NCI-H1105 (cell line): Measurements from ENCODE around the gene SLC12A4.

Experiments
- DNase-seq: peaks from one replicate; lab custom pipeline; 2025; lab: John Stamatoyannopoulos, UW

The SLC12A4 gene

DNA sequence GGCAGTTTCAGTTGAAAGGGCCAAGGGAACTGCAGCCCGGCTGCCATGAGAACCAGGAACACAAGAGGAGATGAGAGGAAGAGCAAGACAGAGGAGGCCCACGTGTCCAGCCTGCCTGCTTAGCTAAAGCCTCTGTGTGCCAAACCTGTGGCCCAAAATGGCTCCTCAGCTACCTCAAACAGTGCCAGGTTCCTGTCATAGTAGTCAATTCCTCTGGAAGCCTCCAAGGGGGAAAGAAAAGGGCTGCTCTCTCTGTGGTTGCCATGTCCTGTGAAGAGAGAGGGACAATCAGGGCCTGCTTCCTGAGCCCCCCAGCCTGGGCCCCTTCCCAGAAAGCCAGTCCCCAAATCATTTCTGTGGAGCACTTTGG is 5.2 kb downstream of the SLC12A4 start:
- DNase-seq, result no peak

DNA sequence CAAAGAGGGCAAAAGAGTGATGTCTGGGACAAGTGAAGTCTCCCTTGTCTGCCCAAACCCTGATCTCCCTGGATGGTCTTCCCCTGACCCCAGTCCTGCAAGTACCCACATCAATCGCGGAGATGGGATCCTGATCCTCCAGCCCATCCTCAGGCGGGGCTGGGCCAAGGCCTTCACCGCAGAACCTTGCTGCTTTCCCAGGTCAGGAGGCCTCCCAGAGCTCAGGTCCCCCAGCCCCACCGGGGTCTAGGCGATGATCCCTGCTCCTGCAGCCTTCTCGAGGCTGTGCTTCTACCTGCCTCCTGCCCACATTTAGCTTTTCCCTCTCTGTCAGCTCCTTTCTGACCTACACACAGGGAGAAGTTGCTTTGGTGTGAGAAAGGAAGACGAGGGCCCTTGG is 6.3 kb downstream of the SLC12A4 start:
- DNase-seq, result no peak

DNA sequence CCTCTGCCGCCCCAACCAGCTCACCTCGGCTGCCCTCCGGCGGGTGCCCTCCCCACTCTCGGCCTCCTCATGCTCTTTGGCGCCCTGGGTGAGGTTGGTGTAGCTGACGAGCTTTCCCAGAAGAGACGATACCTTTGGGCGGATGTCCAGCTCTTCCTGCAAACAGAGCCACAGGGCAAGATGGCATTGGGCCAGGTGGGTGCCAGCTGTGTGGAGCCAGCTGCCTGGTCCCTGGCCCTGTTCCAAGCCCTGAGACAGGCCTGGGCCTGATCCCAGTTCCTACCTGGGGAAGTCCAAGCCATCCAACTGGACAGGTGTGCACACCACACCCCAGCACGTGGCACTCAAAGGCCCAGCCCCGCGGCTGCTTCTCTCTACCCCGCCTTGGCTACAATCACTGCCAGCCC is 6.9 kb downstream of the SLC12A4 start:
- DNase-seq, result peak; percentile 93

DNA sequence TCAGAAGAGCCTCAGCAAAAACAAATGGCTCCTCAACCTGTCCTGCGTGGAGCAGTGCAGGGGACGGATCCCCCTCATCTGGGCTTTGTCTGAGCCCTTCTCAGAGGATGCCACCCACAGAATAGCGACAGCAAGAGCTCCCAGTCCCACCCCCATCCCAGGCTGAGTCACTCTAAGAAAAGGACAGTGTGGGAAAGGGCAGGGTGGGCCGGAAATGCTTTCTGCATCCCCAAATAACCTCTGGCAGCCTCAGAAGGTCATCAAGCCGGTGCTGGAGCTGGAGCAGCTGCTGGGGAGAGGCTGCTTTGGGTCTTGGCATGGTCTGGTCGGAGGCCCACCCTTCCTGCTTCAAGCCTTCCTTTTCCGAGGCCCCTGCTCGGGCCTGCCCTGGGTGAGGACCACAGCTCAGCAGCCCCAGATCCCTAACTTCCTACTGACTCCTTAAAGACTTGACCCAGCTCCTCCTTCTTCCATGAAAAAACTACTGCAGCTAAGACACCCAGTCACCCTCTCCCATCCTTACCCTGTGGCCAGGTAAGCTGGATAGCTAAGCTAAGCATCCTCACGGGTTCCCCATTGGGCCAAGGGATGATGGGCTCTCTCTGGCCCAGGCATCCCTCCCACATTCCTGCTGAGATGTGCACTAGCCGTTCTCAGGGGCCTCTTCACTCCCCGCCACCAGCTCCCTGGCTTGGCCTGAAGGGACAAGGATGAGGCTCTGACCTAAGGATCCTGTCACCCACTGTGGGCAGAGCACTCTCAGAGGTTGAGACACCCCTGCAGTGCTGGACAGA is 8.7 kb downstream of the SLC12A4 start:
- no peak for DNase-seq

DNA sequence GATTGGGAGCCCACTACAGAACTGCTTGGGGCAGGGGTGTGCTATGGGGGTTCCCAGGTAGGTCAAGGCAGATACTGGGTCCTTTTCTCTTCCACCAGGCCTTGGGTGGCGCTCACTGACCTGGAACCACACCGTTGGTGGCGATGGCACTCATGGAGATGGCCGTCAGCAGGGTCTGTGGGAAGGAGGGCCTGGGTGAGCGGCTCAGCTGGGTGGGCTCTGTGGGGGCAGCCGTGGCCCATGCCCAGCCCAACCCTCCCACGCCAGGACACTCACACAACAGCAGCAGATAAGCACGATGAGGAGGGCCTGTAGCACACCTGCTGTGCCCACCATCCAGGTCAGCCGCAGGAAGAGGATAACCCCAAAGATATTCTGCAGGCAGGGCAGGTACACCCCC is 10.8 kb downstream of the SLC12A4 start:
- no peak for DNase-seq

DNA sequence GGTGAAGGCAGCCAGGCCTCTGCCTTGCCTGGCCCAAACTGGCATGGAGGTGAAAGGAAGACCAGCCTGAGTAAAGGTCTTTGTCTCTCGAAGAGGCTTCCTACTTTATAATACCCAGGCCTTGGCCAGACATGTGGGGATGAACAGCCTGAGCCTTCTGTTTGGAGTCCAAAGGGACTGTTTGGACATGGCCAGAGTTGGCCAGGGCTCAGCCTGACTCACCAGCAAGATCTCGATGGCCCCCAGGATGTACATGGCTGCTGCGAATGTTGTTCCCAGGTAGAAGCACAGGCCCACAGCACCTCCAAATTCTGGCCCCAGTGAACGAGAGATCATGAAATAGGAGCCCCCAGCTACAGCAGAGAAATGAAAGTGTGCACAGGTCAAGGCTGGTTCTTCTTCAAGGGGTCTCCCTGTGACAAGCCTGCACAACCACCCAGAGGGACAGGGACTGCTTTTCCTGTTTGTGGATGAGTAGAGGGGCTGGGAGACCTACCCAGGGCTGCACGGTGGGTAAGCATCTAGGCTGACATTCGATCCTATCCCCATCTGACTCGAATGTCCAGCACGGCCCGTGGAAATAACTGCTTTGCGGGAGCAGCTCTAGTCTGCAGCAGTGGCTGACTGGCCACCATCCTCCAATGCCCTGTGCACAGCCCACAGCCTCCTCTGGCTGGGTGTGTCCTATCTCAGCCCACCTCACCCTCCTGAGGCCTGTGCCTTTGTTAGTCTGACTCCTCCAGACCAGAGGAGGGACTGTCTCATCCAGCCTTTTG is 13.8 kb downstream of the SLC12A4 start:
- no peak for DNase-seq

DNA sequence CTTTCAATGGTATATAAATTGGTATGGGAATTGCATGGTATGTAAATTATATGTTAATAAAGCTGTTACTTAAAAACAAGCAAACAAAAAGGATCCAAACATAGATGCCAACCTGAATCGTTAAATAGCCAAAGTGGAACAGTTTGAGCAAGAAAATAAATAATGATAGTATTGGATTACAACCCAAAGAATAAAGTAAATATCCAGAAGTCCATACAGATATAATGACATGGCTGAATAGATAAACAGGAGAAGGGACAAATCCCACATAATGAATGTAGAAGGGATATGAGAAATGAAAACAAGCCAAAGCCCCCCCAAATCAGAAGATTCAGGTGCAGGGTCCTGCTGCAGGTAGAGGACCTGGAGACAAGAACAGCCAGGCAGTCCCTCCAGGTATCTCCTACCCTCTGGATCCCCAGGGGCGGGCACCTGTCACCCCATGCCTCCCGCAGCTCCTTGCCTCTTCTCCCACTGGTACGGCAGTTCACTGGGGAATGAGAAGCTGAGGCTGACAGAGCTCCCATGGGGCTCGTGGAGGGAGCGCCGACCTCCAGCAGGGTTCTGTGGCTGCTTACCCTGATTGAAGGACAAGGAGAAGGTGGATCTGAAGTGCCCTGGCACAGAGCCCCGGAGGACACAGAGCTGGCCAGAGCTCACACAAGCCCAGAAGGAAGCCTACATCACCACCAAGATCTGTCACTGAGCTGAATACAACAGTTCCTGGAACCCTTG is 14.6 kb downstream of the SLC12A4 start:
- no peak for DNase-seq

DNA sequence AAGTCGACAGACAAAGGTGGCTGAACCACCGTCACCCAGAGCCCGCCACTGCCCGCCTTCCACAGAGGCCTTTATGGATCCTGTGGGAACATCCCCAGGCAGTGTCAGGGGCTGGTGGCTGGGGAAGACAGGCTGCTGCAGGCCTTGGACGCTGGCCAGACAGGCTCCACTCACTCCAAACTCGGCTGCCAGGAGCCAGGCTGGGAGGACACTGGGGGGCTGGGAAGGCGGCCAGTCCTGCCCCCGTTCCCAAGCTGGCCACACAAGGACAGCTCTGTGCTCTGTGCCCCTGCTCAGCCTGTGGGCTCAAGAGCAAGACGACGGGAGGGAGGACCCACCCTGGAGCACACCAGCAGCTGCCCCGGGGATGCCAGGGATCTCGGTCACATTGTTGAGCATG is 17.0 kb downstream of the SLC12A4 start:
- DNase-seq, result no peak

DNA sequence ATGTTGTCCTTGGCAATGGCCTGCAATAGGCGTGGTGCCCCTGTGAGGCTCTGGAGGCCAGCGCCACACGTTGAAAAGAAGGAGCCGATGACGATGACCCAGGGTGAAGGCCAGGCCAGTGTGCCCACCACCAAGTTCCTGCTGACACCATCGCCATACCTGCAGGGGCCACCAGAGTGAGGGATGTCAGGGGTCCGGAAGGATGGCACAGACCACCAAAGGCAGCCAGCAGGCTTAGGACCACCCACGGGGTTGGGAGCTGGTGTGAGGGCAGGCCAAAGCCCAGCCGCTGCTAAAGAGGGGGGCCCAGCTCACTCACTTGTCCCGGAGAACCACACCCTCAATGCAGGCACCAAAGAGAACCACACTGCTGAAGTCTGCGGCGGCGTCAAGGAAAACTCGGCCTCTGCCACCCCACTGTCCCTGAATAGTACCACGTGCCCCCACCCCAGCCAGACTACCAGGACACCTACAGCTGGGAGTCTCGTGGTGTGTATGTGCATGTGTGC is 18.0 kb downstream of the SLC12A4 start:
- no peak for DNase-seq

DNA sequence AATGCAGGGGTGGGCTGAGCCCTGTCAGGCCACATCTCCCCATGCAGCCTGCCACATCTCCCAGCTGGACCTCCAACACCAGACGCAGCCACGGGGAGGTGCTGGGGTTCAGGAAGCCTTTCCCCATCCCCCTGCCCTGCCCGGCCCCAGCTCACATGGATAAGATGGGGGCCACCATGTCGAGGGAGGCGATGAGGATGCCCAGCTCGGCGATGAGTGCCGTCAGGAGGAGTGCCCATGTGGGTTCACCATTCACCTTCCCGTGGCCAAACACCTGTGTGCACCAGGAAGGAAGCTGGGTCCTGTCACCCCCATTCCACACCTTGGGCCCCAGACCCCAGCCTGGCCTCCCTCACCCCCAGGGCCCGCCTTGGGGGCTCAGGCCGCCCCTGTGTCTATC is 18.8 kb downstream of the SLC12A4 start:
- DNase-seq, result no peak

DNA sequence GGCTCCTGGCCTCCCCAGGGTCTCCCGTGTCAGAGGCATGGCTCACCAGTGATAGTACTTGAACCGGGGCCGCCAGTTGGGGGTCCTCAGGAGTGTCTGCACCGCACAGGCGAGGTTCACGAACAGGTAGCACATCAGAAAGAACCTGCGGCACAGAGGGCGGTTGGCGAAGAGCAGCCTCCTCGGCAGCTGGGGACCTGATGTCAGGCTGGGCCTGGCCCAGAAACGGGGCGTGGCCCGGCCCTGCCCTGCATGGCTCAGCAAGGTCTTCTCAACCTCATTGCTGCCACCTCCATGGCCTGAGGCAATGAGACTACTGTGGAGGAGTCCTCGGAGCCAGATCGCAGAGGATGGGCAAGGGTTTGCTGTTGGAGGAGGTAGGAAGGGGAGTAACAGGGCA is 20.4 kb downstream of the SLC12A4 start:
- DNase-seq, result no peak

DNA sequence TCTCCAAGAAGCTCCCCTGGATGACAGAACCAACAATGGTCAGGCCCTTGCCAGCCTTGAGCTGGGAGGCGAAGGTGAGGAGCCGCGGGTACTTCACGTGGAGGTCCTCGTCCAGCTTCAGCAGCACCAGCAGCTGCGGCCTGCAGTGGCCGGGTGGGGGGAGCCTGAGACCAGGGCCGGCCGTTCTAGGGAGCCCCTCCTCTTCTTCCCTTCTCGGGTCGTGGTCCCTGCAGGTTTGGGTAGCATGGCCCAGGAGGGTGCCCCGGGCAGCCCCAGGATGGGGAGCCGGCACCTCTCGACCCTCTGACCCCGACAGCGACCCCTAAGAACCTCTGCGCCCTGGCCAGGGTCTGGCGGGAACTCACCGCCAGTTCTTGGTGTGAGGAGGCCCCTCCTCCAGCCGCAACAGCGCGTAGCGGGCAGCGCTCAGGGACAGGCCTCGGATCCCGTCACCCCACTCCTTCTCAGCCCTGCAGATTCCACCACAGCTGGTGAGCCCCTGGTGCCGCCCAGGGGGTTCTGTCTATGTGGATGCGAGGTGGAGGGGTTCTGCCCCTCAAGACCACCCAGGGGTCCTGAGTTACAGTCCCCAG is 21.4 kb downstream of the SLC12A4 start:
- no peak for DNase-seq

DNA sequence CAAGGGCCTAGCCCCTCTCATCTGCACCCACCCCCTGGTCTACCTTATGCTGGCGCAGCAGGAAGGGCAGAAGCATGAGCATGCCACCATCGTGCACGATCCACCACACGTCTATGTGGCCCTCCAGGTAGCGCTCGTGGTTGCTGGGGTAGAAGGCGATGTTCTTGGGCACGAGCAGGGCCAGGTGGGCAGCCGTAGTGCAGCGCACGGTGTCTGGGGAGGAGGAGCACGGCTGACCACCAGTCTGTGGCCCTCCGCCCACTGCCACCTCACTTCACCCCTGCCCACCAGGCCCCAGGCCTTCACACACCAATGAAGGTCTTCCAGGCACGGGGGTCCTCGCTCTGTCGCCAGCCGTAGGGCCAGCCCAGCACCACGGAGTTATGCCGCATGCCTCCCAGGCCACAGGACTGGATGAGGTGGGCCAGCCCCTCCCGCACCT is 22.3 kb downstream of the SLC12A4 start:
- no peak for DNase-seq

DNA sequence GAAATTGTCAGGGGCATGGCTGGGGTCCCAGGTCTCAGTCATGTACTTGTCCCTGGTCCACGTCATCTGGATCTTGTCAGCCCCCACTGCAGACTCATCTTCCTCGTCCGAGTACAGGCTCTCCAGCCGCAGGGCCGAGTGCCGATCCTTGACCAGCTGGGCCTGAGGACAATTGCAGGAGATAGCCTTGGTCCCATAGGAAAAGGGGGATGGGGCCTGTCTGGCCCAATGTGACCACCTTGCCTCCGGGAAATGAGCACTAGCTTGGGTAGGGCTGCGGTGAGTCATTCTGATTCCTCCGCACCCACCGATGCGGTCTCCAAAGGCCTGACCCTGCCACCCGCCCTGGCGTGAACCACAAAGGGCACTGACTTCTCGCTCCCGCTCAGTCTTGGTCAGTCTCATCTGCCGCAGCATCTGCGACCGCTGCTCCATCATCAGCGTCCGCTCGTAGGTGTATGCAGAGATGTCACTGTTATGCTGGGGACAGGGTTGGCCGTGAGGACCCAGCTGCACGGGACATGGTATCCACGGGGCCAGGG is 23.0 kb downstream of the SLC12A4 start:
- no peak for DNase-seq

DNA sequence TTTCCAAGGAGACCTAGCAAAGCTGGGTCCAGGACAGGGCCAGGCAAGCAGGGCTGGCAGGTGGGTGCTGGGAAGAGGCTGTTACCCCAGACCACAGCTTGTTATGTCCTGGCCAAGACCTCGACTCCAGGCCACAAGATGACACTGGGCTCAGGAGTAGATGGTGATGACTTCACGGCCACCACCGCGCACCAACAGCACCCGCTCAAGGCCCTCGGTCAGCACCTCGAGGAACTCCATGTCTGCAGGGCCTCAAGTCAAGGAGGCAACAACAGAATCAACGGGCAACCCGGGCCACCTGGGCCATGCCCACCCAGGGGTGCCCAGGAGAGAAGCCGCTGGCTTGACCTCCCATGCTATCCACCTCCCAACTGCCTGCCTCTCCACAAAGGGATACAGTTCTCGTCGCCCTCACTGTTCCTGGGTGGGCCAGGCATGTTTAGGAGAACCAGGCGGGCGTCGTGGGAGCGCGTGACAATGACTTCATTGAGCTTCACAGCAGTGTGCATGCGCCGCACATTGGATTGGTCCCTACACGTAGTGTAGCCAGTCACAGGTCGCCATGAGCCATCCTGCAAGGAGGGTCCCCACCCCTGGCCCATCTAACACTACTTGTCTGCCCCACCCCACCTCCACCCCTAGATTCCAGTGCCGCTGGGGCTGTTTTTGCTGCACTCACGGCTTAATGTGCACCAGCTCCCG is 23.6 kb downstream of the SLC12A4 start:
- DNase-seq, result no peak

DNA sequence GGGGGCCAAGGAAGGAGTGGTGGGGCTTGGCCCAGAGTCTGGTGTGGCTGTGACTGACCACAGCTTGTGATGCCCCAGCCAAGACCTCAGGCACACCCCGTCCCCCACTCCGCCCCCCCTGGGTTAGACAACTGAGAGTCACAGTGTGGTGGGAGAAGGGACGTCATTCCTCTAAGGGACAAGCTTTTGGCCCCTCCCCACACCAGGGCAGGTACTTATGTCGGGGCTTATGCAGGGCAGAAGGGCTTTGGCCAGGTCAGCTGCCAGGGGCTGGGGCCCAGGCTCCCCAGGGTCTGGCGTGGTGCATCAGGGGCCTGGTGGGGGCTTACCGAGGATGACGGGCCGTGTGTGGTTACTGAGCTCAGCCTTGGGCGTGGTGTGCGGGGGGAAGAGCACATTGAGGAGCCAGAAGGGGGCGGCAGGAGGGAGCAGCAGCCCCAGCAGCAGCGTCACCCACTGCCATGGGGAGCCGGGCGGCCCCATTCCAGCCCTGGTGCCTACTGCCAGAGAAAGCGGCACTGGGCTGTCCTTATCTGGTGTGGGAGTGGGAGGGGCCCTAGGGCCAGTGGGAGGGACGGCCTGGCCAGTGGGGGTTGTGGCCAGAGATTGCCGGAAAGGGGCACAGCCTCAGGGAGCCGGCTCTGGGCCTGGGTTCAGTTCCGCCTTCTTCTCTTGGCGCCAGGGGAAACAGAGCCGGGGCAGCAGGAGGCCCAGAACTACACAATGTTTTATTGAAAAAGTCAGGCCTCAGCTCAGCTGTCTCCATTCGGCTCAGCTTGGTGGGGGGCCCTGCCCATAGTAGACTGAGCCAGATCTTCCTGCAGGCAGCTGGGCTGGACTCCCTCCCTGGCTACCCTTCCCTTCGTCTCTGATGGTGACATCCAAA is 24.6 kb downstream of the SLC12A4 start, which contains the start of gene LCAT:
Gene LCAT (minus strand): TSS at position 502 of the 886 bp plus-strand sequence. CDS start 19 bp downstream, at position 483.
- no peak for DNase-seq

DNA sequence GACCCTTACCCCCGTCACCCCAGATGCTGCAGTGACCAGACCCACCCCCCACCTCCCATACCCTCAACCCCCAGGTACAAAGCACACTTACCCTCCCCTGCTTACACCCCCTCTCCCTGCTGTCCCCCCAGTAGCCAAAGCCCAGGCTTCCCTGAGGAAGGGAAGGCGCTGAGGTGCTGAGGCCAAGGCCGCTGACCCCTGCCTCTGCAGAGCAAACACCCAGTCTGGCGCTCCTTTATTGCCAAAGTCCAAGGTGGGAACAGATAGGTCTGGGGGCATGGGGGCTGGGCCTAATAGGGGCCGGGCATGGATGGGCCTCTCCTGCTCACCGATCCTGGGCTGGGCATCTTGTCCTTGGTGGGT is 25.2 kb downstream of the SLC12A4 start:
- DNase-seq, result no peak

DNA sequence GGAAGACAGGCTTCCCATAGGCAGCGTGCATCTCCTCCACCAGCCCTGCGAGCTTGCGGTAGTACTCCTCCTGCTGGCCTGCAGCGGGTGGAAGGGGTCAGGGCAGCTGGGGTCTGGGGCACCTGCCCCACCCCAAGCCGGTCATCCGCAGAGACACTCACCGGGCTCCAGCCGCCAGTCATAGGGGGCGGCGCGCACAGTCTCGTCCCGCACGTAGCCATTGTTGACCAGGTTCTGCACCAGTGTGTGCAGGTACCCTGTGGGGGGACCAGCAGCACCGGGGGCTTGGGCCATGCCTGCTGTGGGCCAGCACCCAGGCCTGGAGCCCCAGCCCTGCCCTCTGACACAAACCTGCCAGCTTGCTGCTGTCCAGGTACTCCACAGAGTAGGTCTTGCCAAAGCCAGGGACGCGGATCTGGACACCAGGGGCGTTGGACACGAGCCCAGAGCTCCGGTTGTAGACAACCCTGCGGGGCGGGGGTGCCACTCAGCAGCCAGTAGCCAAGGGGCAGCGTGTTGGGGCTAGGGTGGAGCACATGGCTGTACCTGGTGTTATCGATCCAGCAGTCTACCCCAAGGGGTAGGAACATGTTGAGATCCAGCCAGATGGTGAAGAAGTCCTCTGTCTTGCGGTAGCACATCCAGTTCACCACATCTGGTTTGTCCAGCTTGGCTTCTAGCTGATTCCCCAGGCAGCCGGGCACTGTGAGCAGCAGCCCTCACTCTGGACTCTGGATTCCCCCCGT is 25.8 kb downstream of the SLC12A4 start:
- DNase-seq, result no peak

DNA sequence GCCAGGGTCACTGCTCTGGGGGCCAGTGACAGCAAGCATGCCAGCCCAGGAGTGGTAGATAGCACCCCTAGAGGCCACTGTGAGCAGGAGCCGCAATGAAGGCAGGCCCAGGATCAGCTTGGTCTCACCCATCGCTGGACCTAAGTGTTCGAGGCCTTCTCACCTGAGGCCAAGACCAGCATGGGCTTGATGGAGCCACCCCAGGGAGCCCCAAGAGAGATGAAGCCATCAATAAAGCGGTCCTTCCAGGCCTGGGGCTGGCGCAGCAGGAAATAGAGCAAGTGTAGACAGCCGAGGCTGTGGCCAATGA is 26.3 kb downstream of the SLC12A4 start:
- no peak for DNase-seq
